Cardiac atrium fibroblast (primary cell): ENCODE data around the gene TEX47. TPM values are rescaled to one million over a fixed set of nuclear protein-coding genes. Genes with fewer than 3 reads are reported as not detected.

ENCODE experiments used
- total RNA-seq: library from RNA; depleted of rRNA; stranded (reverse); fragments of >200 nt; gene quantifications from 2 replicates; pipeline ENCODE4 v1.2.3, GENCODE V29; 2015

TEX47 gene
- not detected in 2 replicates for total RNA-seq

DNA sequence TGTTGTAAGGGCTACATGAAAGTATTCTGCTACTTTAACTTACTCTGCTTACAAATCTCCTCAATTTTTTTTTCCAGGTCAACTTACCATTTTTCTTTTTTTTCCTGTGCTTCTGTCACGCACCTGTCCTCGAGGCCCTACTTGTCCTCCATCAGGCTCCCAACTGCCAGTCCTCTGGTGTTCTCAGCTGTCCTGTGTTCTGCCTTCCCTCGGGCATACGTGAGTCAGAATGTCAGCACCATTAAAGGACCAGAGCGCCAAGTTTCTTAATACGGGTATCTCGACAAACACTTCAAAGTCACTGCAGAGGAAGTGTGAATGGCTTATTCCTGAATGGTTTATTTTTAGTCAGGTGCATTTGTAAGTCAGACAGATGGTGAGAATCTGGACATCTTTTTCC lies at the start of gene TEX47:
Gene TEX47 (minus strand): TSS at position 185 of the 400 bp plus-strand sequence. CDS start 795 bp downstream, outside the sequence.

DNA sequence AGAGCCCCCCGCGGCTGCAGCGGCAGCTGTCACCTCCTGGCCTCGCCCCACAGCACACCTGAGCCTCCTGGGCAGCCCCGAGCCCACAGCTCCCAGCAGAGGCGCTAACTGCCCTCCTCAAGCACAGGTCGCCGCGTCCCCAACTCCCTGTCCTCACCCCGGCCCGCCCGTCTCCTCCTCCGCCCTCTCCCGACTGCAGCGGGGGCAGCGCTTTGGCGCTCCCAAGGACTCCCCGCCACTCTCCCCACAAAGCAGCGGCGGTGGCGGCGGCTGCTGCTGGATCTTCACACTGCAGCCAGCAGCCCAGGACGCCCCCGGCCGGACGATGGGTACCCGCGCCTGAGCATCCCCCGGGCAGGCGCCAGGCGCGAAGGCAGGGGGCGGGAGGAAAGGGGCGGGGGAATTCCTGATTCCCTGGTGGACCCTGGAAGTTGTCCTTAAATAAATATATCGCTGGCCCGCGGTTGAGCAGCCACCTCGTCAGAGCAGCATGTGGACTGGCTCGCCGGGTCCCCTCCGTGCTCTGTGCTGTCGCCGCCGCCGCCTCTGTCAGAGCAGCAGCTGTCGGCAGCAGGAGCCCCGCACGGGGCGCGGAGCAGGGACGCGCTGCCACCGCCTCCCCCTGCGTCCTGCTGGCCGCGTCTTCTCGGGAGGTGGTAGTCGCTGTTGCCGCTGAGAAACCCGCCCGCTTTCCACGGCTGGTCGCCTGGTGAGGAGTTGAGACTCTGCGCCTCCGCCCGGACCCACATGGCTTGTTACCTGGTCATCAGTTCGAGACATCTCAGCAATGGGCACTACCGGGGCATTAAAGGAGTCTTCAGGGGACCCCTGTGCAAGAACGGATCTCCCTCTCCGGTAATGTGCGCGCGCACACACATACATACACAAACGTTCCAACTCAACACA lies 36.1 kb downstream of the TEX47 start, which contains the start of gene ZNF804B:
Gene ZNF804B (plus strand): TSS at position 471 of the 906 bp plus-strand sequence. CDS start 277 bp downstream, at position 748.

Other genes starting within 250 kb of the TEX47 start
- not detected in 2 replicates for gene ZNF804B, start 36.0 kb downstream of the TEX47 start, total RNA-seq